HG02885 (cell line): ENCODE measurements around the gene CDYL.

Experiments used
- ATAC-seq: cut with Tn5 transposase; IDR thresholded peaks from one replicate; pipeline ENCODE4 v1.9.1; 2021; ENCODE audit warnings: mild to moderate bottlenecking; ENCODE audit not compliant: unreplicated experiment, poor library complexity

Gene CDYL

DNA sequence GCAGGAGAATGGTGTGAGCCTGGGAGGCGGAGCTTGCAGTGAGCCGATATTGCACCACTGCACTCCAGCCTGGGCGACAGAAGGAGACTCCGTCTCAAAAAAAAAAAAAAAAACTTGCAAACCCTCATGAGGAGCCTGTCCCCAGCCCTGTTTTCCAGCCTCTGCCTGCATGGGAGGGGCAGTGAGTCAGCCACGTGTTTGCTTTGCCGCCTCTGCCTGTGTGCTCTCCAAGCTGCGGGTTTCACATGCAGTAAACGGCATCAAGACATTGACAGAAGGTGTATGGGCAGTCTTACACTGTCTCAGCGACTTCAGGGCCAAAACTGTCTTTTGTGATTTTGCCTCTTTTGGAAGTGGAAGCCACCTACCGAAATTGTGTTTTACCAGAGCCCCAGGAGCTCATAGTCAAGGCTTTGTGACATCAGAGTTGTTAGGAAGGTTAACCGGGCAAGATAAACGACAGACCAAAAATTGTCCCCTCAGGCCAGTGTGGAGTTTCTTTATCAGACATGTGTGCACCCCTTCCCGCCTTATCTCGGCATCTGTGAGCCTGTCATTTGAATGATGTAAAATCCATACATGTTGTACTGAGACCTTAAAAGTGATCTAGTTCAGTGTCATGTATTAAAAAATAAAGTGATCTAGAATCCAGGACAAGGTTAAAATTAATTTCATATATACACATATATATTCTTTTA, 174.8 kb downstream of the CDYL start:
- no peak for ATAC-seq

DNA sequence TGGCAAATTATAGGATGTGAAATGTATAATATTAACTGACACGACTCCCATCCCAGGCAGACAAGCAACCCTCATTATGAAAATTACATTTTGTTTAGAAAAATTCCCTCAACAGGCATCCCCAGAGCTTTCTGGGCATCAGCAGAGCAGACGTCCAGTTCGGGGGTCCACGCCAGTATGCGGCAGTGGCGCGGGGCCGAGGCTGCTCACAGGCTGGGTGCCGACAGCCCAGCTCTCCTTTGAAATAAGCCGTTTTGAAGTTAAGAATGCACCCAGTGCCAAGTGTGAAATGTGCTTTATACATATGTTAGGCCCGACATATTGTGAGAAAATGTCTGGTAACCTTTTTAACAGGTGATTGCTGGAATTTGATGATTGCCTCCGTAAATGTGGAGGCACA, 177.2 kb downstream of the CDYL start:
- ATAC-seq: no peak

DNA sequence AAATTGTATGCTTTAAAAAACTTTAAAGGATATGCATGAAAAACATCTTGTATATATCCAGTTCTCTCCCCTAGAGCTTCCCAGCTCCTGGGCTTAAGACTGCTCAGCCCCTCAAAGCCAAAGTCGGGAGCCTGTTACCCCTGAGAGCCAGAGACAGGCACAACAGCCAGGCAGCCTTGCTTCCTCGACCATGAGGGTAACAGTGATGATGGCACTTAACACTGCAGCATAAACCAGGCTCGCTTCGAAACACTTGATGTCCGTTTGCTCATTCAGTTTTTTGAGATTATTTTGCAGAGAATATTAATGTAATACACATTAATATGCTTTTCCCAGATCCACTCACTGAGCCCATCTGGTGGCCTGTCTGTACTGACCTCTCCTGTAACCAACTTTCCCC, 180.4 kb downstream of the CDYL start:
- ATAC-seq: no peak

DNA sequence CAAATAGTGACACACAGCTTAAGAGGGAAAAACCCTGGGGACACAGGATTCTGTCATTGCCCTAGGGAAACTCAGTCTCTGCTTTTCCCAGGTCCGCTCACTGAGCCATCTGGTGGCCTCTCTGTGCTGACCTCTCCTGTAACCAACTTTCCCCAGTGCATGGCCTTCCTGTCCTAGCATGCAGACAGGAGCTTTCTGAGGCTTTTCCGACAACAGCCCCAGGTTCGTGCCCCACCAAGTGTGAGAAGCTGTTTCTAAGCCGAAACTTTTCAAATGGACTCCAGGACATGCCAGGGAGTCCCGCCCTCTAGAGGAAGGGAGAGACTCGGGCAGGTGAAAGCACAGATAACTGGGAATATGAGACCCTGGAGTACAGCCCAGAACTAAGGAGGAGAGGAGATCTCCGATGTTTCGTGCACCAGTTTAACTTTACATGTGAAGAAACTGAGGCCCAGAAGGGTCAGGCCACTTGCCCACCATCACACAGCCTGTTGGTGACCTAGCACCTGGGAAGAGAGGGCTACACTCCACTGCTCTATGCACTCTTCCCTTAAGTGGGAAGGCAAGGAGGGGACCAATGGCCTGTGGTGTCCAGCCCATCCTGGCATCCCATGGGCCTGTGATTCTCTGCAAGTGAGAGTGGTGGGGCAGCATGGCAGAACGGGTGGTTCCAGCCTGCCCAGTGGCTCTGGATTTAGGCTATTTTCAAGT, 181.5 kb downstream of the CDYL start:
- no peak for ATAC-seq

DNA sequence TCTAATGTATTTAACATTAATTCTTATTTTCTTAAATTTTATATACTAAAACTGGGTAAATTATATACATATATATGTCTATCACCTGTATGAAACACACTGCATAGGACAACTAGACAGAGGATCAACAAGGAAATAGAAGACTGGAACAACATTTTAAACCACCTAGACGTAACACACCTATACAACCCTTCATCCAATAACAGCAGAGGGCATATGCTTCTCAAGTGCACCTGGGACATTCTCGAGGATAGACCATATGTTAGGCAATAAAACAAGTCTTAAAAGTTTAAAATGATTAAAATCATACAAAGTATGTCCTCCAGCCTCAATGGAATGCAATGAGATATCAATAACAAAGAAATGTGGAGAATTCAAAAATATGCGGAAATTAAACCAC, 182.4 kb downstream of the CDYL start:
- ATAC-seq: no peak

DNA sequence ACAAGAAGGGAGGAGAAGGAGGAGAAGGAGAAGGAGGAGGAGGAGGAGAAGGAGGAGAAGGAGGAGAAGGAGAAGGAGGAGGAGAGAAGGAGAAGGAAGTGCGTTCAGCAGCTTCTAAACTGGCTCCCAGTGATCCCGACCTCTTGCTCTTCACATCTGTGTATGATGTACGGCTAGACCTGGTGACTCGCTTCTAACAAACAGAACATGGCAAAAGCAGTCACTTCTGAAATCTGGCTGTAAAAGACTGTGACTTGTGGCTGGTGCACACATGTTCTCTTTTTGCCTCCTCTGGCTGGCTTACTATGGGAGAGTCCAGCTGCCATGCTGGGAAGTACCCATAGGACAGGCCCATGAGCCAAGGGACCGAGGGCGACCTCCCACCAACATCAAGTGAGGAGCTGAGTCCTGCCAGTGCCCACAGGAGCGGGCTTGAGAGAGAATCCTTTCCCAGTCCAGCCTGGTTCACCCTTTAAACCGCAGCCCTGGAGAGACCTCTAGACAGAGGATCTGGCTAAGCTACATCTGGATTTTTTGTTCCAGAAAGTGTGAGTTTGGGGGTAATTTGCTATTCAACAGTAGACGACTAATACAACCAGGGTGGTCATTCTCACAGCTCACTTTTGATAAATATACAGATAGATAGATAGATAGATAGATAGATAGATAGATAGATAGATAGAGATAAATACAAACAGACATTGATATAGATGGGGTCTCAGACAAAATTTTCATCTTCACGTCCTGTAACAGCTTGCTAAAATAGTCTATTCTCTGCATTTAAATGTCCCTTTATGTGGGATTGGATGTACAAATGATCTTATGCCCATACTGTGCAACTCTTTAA, 185.3 kb downstream of the CDYL start:
- ATAC-seq: no peak

DNA sequence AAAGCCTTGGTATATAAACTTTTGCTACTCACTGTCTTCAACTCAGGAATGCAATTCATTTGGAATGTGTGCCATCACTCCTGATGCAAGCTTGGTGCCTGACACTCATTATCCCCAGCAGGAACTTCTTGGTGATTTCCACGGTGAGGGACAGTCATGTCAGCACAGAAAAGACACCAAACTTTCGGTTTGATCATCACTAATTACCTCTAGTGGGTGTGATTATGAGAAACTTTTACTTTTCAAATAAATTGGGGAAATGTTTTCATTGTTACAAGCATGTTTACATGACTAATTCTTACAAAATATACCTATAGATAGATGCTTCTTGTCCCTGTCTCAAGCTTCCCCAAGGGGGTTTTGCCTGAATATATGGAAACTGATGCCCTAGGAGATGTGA, 186.7 kb downstream of the CDYL start:
- ATAC-seq: no peak

DNA sequence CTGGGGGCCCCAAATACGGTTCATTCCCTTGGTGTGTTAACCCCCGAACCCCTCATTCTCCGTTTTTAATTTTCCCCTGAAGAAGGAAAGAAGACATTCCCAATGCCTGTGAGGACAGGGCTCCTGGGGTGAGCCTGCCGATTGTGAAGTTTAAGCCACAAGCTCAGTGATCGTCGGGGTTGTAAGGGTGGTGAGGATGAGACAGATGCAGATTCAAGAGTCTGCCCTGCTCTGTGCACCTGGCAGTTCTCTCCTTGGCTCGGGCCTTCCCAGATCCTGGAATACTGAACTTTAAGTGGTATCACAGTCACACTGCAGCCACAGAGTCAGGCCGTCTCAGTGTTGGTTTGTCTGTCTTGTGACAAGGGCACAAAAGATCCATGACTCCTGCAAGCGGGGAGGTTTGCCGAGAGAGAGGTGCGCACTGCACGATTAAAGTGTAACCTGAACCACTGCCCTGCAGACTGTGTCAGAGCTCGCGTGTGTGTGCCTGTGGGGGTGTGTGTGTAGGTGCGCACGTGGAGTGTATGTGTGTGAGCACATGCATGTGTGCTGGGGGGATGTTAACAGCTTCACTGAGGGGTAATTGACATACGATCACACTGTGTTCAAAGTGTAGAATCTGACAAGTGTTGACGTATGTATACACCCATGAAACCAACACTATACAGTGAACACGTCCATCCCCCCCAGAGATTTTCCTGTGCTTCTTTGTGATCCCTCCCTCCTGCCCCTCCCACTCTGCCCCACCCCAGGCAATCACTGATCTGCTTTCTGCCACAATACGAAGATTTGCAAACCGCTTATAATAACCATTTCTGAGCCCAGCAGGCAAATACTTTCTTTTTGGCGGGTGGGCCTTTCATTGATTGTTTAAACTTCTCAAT, 188.7 kb downstream of the CDYL start:
- ATAC-seq: no peak

DNA sequence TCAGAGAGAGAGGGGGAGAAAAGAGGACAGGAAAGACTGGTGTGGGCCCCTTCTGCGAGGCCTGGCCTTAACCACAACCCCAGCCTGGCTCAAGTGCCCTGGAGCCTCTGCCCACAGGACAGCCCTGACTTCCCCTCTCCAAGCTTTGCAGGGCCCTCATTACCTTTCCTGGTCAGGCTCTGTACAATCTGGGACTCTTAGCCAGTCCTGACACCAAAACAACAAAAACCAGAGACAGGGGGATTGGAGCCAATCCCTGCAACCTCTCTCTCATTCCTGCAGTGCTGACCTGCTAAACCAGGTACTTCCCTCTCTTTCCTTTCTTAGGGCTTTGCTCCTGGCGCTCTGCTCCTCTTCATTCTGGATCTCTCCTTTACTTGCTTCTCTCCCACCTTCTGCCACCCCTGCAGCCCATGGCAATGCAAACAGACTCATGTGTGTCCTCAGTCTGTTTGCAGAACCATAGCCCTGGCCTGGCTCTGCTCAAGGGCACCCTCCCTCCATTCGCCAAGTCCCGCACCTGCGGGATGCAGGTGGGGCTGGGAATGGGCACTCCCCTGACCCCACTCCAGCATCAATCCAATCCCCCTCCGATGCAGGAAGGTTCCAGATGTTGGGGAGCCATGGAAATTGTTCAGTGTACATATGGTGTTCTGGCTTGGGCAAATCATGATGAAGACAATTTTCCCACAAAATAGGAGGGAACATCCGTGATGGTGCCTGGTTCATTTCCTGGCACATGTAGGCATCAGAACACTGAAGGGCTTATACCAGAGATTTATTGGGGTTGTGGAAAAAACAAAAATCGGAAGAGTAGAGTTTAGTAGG, 189.6 kb downstream of the CDYL start:
- no peak for ATAC-seq

DNA sequence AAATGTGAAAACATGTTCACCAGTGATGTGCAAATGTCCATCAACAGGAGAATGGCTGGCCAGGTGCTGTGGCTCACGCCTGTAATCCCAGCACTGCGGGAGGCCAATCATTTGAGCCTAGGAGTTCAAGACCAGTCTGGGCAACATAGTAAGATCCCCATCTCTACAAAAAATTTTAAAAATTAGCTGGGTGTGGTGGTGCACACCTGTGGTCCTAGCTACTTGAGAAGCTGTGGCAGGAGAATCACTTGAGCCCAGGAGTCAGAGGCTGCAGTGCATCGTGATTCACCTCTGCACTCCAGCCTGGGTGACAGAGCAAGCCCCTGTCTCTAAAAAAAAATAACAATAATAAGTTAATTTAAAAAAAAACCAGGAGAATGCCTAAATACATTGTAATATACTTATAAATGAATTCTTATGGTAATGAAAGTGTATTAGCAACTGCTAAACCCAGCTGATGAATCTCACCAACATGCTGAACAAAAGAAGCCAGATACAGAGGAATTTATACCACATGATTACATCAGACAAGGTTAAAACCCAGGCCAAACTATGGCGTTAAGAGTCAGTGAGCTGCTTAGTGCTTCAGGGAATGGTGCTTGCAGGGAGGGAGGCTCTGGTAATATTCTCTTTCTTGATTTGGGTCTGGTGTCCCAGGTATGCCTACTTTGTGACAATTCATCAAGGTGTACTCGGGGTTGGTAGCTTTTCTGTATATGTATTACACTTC, 191.3 kb downstream of the CDYL start:
- ATAC-seq: no peak

DNA sequence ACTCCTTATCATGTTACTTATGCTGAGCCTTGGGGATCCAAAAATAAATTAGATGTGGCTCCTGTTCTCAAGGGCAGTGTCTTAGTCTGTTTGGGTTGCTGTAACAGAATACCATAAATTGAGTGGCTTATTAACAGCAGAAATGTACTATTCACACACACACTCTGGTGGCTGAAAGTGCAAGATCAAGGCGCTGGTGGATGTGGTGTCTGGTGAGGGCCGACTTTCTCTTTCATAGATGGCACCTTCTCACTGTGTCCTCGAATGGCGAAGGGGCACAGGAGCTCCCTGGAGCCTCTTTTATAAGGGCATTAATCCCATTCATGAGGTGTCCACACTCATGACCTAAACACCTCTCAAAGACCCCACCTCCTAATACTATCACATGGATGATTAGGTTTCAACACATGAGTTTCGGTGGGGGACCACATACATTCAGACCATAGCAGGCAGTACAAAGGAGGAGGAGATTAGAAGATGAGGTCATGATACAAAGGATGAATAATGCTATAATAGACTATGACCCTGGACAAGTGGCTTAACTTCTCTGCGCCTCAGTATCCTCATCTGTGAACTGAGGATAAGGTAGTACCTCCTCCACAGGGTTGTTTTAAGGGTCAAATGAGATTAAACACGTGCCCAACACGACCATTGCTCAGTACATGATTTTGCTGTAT, 193.5 kb downstream of the CDYL start:
- no peak for ATAC-seq

DNA sequence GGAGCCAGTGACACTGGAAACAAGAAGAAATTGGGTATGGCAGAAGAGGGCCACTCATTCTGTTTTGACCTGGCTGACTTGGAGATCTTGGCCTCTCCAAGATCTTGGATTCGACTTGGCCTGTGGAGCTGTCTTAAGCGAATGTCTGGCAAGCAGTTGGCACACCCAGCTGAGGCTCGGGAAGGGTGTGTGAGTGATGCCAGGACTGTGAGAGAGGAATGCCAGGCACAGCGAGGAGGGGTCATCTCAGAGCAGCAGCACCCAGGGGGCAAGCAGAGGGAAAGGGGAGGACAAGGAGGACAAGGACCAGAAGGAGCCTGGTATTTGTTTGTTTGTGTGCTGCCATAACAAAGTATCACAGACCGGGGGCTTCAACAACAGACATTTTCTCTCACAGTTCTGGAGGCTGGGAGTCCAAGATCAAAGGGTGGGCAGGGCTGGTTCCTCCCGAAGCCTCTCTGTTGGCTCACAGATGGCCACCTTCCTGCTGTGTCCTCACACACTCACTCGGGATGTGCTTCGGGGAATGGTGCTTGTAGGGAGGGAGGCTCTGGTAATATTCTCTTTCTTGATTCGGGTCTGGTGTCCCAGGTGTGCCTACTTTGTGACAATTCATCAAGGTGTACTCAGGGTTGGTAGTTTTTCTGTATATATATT, 194.7 kb downstream of the CDYL start:
- no peak for ATAC-seq

DNA sequence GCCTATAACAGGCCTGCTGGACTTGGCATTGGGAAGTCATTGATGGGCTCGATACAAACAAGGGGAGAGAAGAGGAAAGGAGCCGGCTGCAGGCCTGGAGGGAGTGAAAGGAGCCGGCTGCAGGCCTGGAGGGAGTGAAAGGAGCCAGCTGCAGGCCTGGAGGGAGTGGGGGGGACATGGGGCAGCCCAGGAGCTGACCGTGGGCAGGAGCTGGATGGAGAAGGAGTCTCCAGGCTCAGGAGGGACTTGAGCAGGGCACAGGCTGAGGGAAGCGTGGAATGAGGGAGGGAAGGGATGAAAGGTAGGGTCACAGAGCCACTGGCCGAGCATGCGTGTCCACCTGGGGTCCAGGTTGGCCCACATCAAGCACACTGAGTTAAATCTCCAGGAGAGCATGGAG, 195.6 kb downstream of the CDYL start:
- no peak for ATAC-seq

DNA sequence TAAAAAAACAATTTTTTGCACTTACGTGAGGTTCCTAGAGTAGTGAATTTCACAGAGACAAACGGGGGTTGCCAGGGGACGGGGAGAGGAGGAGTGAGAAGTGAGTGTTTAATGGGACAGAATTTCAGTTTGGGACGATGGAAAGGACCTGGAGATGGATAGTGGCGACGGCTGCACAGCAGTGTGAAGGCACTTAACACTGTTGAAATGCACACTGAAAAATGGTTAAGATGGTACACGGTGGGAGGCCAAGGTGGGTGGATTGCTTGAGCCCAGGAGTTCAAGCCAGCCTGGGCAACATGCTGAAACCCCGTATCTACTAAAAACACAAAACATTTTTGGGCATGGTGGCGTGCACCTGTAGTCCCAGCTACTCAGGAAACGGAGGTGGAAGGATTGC, 196.2 kb downstream of the CDYL start:
- ATAC-seq: no peak

DNA sequence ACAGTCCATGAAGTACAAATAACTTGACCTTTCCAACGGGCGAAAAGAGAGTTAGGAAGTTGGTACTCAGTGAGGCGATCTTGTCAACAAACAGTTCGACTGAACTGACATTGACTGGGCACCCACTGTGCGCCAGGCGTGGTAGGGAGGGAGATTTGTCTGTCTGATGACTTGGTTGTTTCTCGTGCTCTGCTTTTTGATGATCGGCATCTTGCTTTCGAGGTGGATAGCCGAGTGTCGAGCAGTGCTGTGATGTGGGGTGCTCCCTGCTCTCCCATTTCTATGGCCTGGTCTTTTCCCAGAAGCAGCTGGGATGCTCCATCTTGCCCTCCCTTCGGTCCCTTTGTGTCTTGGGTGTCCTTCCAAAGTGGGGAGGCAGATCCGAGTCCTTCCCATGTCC, 197.2 kb downstream of the CDYL start:
- no peak for ATAC-seq

DNA sequence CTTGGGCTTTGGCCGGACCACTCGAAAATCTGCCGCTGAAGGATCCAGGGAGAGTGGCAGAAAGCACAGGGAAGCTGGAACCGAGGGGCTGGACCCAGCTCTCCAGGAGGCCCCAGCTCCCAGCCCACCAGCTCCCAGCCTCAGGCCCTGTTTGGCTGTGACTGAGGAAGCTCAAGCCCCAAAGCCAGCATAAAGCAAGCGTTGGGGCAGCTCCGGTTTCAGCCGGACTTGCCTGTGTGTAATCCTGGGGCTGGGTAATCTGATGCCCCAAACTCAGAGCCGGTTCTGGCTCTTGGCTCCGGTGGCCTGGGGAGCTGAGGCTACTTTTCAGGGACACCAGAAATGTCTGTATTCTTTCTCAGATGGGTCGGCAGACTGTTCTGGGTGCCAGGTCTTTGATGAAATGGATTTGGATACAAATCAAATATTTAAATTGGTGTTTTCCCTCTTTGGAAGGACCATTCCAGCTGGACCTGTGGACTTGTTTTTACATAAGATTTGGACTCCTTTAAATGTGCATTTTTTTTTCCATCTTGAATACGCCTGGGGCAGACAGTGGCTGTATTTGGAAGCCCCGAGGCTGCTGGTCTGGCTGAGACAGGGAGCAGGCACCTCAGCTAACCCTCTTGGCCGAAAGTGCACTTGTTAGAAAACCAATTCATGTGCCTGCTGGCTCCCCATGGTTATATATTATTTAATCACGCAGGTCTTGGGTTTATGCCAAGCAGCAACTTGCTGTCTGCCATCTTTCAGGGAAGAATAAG, 198.0 kb downstream of the CDYL start:
- ATAC-seq: no peak

DNA sequence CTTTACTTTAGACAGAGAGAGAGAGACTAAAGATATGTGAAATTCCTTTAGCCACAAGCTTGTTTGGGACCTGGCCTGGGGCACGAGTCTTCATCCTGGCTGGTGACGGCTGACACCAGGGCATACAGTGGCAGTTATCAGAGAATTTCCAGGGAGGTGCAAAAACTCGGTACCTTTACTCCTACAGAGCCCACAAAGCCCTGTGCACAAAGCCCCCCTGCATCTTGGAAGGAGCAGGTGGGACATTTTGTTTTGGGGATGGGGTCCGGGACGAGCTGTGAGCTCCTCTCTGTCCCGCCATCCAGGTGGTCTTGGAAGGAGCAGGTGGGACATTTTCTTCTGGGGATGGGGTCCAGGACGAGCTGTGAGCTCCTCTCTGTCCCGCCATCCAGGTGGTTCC, 198.8 kb downstream of the CDYL start:
- no peak for ATAC-seq
